HFF-Myc (cell line): ENCODE results near the gene MCRS1.

Experiments used
- DNase-seq: peaks from one replicate; pipeline ENCODE4 v3.0.0-alpha.2; 2011; ENCODE audit warnings: low read depth; ENCODE audit errors: extremely low read depth
- H3K4me3 ChIP-seq: replicated peaks from 2 replicates; pipeline ENCODE4 v1.5.1; 2011; ENCODE audit warnings: low read depth, mild to moderate bottlenecking, control low read depth, low read length
- TF ChIP-seq, protein P1 (sequence below): IDR thresholded peaks from 2 replicates; pipeline ENCODE4 v1.5.1; 2012; ENCODE audit warnings: mild to moderate bottlenecking, low read depth, low read length, control low read depth; ENCODE audit errors: missing control alignments

The MCRS1 gene

DNA sequence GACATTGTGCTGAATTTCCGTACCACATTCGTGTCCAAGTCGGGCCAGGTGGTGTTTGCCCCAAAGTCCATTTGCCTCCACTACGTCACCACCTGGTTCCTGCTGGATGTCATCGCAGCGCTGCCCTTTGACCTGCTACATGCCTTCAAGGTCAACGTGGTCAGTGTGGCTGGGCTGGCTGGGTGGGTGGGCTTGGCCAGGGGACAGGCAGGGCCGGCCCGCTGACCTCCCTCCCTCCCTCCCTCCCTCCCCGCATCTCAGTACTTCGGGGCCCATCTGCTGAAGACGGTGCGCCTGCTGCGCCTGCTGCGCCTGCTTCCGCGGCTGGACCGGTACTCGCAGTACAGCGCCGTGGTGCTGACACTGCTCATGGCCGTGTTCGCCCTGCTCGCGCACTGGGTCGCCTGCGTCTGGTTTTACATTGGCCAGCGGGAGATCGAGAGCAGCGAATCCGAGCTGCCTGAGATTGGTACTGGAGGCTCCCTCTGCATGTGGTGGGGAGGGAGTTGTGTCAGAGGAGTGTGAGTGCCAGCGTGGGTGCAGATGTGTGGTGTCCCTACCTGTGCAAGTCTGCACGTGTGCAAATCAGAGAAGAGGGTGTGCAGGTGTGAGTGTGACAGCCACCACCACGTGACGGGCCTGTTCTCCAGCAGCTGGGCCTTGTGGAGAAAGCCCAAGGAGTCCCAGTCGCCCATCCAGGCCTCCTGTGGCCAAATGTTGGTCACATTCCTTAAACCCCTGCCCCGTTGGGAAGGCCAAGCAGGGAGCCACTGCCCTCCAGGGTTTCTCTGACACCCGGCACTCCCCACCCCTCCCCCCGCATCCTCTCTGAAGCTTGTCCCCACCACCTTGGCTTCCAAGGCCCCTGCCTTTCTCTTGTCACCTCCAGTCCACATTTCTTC lies 23.8 kb downstream of the MCRS1 start:
- no peak for DNase-seq

DNA sequence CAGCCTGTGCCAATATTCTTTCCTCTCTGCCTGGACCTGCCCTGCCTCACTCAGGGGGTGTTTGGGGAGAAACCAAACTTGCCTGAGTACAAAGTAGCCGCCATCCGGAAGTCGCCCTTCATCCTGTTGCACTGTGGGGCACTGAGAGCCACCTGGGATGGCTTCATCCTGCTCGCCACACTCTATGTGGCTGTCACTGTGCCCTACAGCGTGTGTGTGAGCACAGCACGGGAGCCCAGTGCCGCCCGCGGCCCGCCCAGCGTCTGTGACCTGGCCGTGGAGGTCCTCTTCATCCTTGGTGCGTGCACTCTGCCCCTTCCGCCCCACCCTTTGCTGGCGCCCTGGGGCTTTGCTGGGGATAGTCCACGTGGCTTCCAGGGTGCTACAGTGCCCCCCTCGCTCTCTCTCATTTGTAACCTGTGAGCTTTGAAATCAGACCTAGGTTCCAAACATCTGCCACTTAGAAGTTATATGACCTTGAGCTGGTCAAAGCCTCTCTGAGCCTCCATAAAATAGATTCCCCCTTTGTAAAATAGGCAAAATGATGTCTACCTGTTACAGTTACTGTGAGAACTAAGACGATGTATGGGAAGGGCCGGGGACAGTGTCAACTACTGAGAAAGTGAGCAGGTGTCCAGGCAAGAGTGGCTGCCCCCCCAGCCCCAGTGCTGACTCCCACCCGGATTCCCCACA lies 24.6 kb downstream of the MCRS1 start:
- H3K4me3 ChIP-seq: no peak overlapping the region
- TF ChIP-seq, protein P1, sequence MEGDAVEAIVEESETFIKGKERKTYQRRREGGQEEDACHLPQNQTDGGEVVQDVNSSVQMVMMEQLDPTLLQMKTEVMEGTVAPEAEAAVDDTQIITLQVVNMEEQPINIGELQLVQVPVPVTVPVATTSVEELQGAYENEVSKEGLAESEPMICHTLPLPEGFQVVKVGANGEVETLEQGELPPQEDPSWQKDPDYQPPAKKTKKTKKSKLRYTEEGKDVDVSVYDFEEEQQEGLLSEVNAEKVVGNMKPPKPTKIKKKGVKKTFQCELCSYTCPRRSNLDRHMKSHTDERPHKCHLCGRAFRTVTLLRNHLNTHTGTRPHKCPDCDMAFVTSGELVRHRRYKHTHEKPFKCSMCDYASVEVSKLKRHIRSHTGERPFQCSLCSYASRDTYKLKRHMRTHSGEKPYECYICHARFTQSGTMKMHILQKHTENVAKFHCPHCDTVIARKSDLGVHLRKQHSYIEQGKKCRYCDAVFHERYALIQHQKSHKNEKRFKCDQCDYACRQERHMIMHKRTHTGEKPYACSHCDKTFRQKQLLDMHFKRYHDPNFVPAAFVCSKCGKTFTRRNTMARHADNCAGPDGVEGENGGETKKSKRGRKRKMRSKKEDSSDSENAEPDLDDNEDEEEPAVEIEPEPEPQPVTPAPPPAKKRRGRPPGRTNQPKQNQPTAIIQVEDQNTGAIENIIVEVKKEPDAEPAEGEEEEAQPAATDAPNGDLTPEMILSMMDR: no peak
- no peak for DNase-seq

More for the DNA sequence above, 23.8 kb downstream of the MCRS1 start:
- H3K4me3 ChIP-seq: no peak overlapping the region
- TF ChIP-seq, protein P1: no peak

DNA sequence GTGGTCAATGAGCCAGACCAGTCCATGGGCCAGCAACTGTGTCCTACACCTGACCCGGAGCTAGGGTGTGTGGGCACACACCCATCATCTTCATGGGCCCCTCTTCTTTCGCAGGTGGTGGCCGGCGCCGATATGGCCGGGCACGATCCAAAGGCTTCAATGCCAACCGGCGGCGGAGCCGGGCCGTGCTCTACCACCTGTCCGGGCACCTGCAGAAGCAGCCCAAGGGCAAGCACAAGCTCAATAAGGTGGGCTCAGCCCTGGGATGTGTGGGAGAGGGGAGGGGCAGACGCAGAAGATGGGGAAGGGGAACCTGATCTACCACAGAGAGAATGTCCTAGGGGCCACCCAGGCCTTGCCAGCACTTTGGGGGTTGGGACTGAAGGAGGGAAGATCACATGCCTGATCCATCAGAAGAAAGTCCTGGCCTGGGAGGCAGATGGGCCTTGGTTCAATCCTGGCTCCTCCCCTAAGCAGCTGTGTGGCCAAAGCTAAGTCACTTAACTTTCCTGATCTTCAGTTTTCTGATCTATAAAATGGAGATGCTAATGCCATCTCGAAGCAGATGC lies 25.3 kb downstream of the MCRS1 start:
- no peak overlapping the region for H3K4me3 ChIP-seq
- TF ChIP-seq, protein P1: no peak
- DNase-seq: no peak

DNA sequence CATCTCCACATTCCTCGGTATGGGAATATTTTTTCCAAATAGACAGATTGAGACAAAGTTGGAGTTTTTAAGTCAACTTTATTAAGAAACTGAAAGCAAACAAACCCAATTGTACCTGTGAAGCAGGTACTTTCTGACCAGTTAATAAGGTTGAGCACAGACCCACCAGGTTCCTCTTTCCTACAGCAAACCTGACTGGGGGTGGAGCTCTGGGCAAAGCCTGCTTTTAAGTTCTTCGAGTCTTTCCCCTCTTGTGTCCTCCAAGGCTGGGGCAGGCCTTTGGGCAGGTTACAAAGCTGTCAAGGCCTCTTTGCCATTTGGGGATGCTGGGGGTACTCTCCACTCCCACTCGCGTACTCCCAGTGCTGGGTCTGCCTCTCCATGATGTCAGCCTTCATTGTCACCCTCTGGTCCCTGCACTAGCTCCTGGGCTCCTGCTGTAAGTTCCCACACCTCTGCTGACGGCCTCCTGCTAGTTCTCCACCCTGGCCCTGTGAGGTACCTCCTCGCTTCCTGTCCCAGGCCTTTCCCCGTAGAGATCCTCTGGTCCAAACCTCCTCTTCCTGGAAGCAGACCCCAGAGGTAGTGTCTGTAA lies 25.9 kb downstream of the MCRS1 start:
- no peak for DNase-seq
- H3K4me3 ChIP-seq: no peak overlapping the region
- TF ChIP-seq, protein P1: no peak

DNA sequence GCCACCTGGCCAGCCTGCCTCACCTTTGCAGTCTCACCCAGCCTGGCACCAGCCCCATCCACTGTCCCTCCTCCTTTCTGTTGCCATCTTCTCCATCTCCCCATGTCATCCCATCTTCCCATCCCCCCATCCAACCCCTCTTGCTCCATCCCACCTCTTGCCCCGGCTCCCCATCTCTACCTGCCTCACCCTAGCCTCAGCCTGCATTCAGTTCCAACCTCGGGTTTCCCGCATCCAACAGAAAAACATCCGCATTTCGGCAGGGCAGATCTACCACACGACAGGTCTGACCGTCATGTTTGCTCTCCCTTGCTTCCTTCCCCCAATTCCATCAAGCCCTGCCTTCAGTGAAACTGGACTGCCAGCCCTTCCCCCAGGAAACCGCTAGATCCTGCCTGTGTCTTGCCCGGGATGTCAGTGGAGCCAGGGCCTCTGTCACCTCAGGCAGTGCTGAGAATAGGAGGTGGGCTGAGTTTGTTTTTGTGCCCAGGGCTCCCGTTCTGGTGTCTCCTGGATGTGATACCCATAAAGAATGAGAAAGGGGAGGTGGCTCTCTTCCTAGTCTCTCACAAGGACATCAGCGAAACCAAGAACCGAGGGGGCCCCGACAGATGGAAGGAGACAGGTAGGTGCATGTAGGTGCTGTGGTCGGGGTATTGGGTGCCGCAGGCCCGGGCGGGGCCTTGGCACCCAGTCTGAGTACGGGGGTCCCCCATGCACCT lies 26.6 kb downstream of the MCRS1 start:
- TF ChIP-seq, protein P1: no peak
- H3K4me3 ChIP-seq: no peak overlapping the region
- no peak for DNase-seq
